Measurements from ENCODE around the gene ATOH1.

Gene ATOH1

GRCh38 chr4:93835929-93836328, 7.4 kb downstream of the ATOH1 start:
- no peak for DNase-seq

- no peak for DNase-seq
Observed at GRCh38 chr4:93839704-93840103, 11.2 kb downstream of the ATOH1 start.

- no peak for DNase-seq
Observed at GRCh38 chr4:93841803-93842345, 13.3 kb downstream of the ATOH1 start.

GRCh38 chr4:93842601-93843252, 14.2 kb downstream of the ATOH1 start:
- no peak for DNase-seq

- DNase-seq = no peak
Observed at GRCh38 chr4:93843772-93844171, 15.2 kb downstream of the ATOH1 start.

- no peak for DNase-seq
Observed at GRCh38 chr4:93852680-93853079, 24.1 kb downstream of the ATOH1 start.

GRCh38 chr4:93855926-93856325, 27.4 kb downstream of the ATOH1 start:
- no peak for DNase-seq

- no peak for DNase-seq
Observed at GRCh38 chr4:93865650-93866049, 37.1 kb downstream of the ATOH1 start.

- DNase-seq = no peak
Observed at GRCh38 chr4:93867416-93868001, 39.0 kb downstream of the ATOH1 start.

GRCh38 chr4:93870876-93871458, 42.4 kb downstream of the ATOH1 start:
- no peak for DNase-seq

GRCh38 chr4:93876754-93877153, 48.2 kb downstream of the ATOH1 start:
- no peak for DNase-seq

- no peak for DNase-seq
Observed at GRCh38 chr4:93878566-93878965, 50.0 kb downstream of the ATOH1 start.

- no peak for DNase-seq
Observed at GRCh38 chr4:93879919-93880318, 51.4 kb downstream of the ATOH1 start.
